Transverse colon (tissue), 4 donors: Measurements from ENCODE around the gene TYW1B. TPM values are rescaled to one million over a fixed set of nuclear protein-coding genes. Genes with fewer than 3 reads are reported as not detected.
"Not testable (repeated sequence)": the region's sequence is repeated elsewhere in the genome, so short reads cannot be mapped to it uniquely, and the experiment has no call there.

Experiments used
- DNase-seq: peaks from one replicate; pipeline ENCODE4 v3.0.0-alpha.2; 2019
- H3K27ac ChIP-seq, 4 donors: fragments of 200-600 bp; sonication (generic); 2 replicates each; pipeline ENCODE4 v1.5.1; 2016 to 2018; ENCODE audit warnings: inconsistent platforms in 4 of 4
- H3K27me3 ChIP-seq: fragments of 200-600 bp; sonication (generic); 2 replicates; pipeline ENCODE4 v1.5.1; 2017; ENCODE audit warnings: inconsistent platforms
- H3K36me3 ChIP-seq, 4 donors: fragments of 200-600 bp; sonication (generic); 2 replicates each; pipeline ENCODE4 v1.5.1; 2017 to 2019; ENCODE audit warnings: inconsistent platforms in 4 of 4
- H3K4me1 ChIP-seq, 4 donors: fragments of 200-600 bp; sonication (generic); 2 replicates each; pipeline ENCODE4 v1.5.1; 2017 to 2020; ENCODE audit warnings: inconsistent platforms in 4 of 4
- H3K4me3 ChIP-seq, 4 donors: fragments of 200-600 bp; sonication (generic); 1 replicate in 1 of 4; 2 replicates in 3 of 4; pipeline versions ENCODE4 v1.5.1 to v1.6.1; 2017 to 2019; ENCODE audit warnings: inconsistent platforms in 4 of 4
- H3K9me3 ChIP-seq, 2 donors: fragments of 200-600 bp; sonication (generic); 2 replicates each; pipeline ENCODE4 v1.5.1; 2017 to 2019; ENCODE audit warnings: inconsistent platforms in 2 of 2
- CTCF ChIP-seq, 5 experiments: fragments of 200-600 bp in 3 of 5; fragments of 450-650 bp in 2 of 5; sonication (generic) in 3 of 5; IDR thresholded peaks; 1 replicate in 2 of 5; 2 replicates in 3 of 5; pipeline ENCODE4 v1.5.1; 2016 to 2017; ENCODE audit warnings: antibody characterized with exemption in 5 of 5, inconsistent platforms in 3 of 5, mild to moderate bottlenecking in 2 of 5, moderate library complexity in 1 of 5
- POLR2AphosphoS5 ChIP-seq, 3 donors: sonication (generic); formaldehyde crosslinking; IDR thresholded peaks; one replicate each; pipeline ENCODE4 v1.6.1; 2016; ENCODE audit warnings: antibody characterized with exemption in 3 of 3
- WGBS, 2 donors: methylation state at CpG; one replicate each; pipeline ENCODE4 v1.1.5; 2018; ENCODE audit warnings: low coverage in 1 of 2; 5-methylcytosine and 5-hydroxymethylcytosine counted together
- in situ Hi-C, 4 donors: fragments of 200-750 bp; cut with MboI; loops; one replicate each; pipeline versions ENCODE4 v1.15.0 to v1.15.1; 2017; ENCODE audit warnings: low sequenced_read_pairs in 3 of 4, low pct_ligation_motif_present in 1 of 4, low pct_unique_long_range_greater_than_20kb in 1 of 4
- intact Hi-C: fragments of 100-400 bp; cut with DNase I; formaldehyde crosslinking; loops from one replicate; pipeline ENCODE4 v1.15.1; 2023; ENCODE audit warnings: low total_unique reads
- total RNA-seq, 4 donors: library from RNA; depleted of rRNA; stranded (reverse); fragments of >200 nt; gene quantifications; one replicate each; pipeline ENCODE4 v1.1.0, GENCODE V29; 2016

Gene TYW1B
- total RNA-seq, 4 donors from 2014 or later, result 3.7 to 12.1 (median 9.6) TPM

GRCh38 chr7:72643708-72644107, 184.3 kb downstream of the TYW1B start:
- in situ Hi-C loops, H3K27ac ChIP-seq, H3K4me1 ChIP-seq, H3K4me3 ChIP-seq, intact Hi-C loops, H3K9me3 ChIP-seq, H3K36me3 ChIP-seq, DNase-seq, H3K27me3 ChIP-seq: not testable (repeated sequence)
- 90% methylated on average over 1 of the region's 1 CpG for WGBS, 2 donors

- in situ Hi-C loops, H3K27me3 ChIP-seq, H3K27ac ChIP-seq, H3K36me3 ChIP-seq, H3K4me3 ChIP-seq, DNase-seq, H3K4me1 ChIP-seq, intact Hi-C loops, H3K9me3 ChIP-seq: not testable (repeated sequence)
- WGBS, 2 donors, result 40 to 54% methylated on average over 5 of the region's 5 CpGs
These were observed 186.3 kb downstream of the TYW1B start for GRCh38 chr7:72641485-72642248.

- WGBS, 2 donors, result 72 to 91% methylated on average over 2 of the region's 2 CpGs
- H3K27ac ChIP-seq, in situ Hi-C loops: not testable (repeated sequence)
These were observed 187.3 kb downstream of the TYW1B start for GRCh38 chr7:72640740-72641139.

GRCh38 chr7:72635273-72635908, 192.6 kb downstream of the TYW1B start:
- TF ChIP-seq CTCF (IDR thresholded peaks at IDR 0.05), result peak in 1 of 5 experiments; percentile 5
- intact Hi-C loops, DNase-seq, H3K4me3 ChIP-seq, H3K36me3 ChIP-seq, H3K27ac ChIP-seq, H3K4me1 ChIP-seq, in situ Hi-C loops, H3K9me3 ChIP-seq, H3K27me3 ChIP-seq: not testable (repeated sequence)
- 46 to 54% methylated on average over 6 to 8 of the region's 8 CpGs for WGBS, 2 donors

More at GRCh38 chr7:72640740-72641139, 187.3 kb downstream of the TYW1B start:
- H3K36me3 ChIP-seq, H3K9me3 ChIP-seq, H3K4me3 ChIP-seq, intact Hi-C loops, H3K4me1 ChIP-seq, DNase-seq, H3K27me3 ChIP-seq: not testable (repeated sequence)

GRCh38 chr7:72632765-72633292, 195.2 kb downstream of the TYW1B start:
- H3K27ac ChIP-seq, intact Hi-C loops, in situ Hi-C loops, H3K4me1 ChIP-seq, H3K4me3 ChIP-seq, H3K36me3 ChIP-seq, H3K27me3 ChIP-seq, H3K9me3 ChIP-seq: not testable (repeated sequence)
- peak; percentile 25 to 75 (median 44) for TF ChIP-seq POLR2AphosphoS5 (IDR thresholded peaks at IDR 0.05)
- DNase-seq, result peak; percentile 27
- WGBS, 2 donors, result 86% methylated on average over 1 of the region's 1 CpG; no CpG with 5 or more reads in 1 of the 2 donors

GRCh38 chr7:72628375-72628774, 199.6 kb downstream of the TYW1B start:
- intact Hi-C loops, DNase-seq, H3K36me3 ChIP-seq, H3K9me3 ChIP-seq, H3K4me3 ChIP-seq, H3K4me1 ChIP-seq, in situ Hi-C loops, H3K27me3 ChIP-seq, H3K27ac ChIP-seq: not testable (repeated sequence)
- 94 to 100% methylated on average over 1 of the region's 3 CpGs for WGBS, 2 donors

- DNase-seq, H3K36me3 ChIP-seq, H3K27ac ChIP-seq, H3K9me3 ChIP-seq, intact Hi-C loops, in situ Hi-C loops, H3K4me3 ChIP-seq, H3K4me1 ChIP-seq, H3K27me3 ChIP-seq: not testable (repeated sequence)
- WGBS, 2 donors, result 84 to 86% methylated on average over 6 of the region's 7 CpGs
These were observed 201.5 kb downstream of the TYW1B start for GRCh38 chr7:72626428-72627011.

- DNase-seq, intact Hi-C loops, H3K27ac ChIP-seq, H3K4me3 ChIP-seq, H3K4me1 ChIP-seq, in situ Hi-C loops, H3K36me3 ChIP-seq, H3K9me3 ChIP-seq, H3K27me3 ChIP-seq: not testable (repeated sequence)
- 20 to 67% methylated on average over 1 of the region's 4 CpGs for WGBS, 2 donors
These were observed 202.1 kb downstream of the TYW1B start for GRCh38 chr7:72625721-72626423.
